Keratinocyte (primary cell): ENCODE results near the gene MAP3K6.

Source experiments
- CTCF ChIP-seq, 3 experiments: IDR thresholded peaks in 1 of 3; conservative IDR thresholded peaks in 1 of 3; optimal IDR thresholded peaks in 1 of 3; 2 replicates in 2 of 3; 3 replicates in 1 of 3; pipeline versions ENCODE3 to v1.5.1; 2011; ENCODE audit warnings: low read length in 3 of 3, mild to moderate bottlenecking in 3 of 3, moderate library complexity in 2 of 3, control low read depth in 1 of 3, inconsistent platforms in 1 of 3; ENCODE audit not compliant: insufficient read depth in 2 of 3; ENCODE audit errors: extremely low read depth in 1 of 3
- EZH2 ChIP-seq: IDR thresholded peaks from one replicate; pipeline ENCODE4 v1.6.1; 2012; ENCODE audit warnings: inconsistent platforms, mild to moderate bottlenecking, low read length, moderate library complexity

GRCh38 chr1:27333717-27334279, 33.0 kb downstream of the MAP3K6 start:
- TF ChIP-seq EZH2 (no peak), CTCF (optimal IDR thresholded peaks at IDR 0.05 in 1 of 3, IDR thresholded peaks at IDR 0.05 in 1 of 3, conservative IDR thresholded peaks at IDR 0.05 in 1 of 3; ENCODE audit: extremely low read depth in 1 of 3, insufficient read depth in 2 of 3, low read length in 3 of 3) (no peak)
